Loucy (cell line): ENCODE results near the gene FSTL1.

Experiments used
- CTCF ChIP-seq: fragments of 200-600 bp; sonication (generic); conservative IDR thresholded peaks from 2 replicates; pipeline ENCODE4 v1.5.1; 2014; ENCODE audit warnings: mild to moderate bottlenecking, antibody characterized with exemption, low read length
- EZH2phosphoT487 ChIP-seq: fragments of 200-600 bp; IDR thresholded peaks from 2 replicates; pipeline ENCODE4 v1.6.1; 2018; ENCODE audit warnings: antibody characterized with exemption, mild to moderate bottlenecking, moderate library complexity, borderline replicate concordance

- TF ChIP-seq EZH2phosphoT487 = no peak
- no peak for TF ChIP-seq CTCF
Measured at GRCh38 chr3:120443626-120444123, 7.1 kb downstream of the FSTL1 start.
